ENCODE measurements around the gene MUC5AC.
"Not testable (repeated sequence)": the region's sequence is repeated elsewhere in the genome, so short reads cannot be mapped to it uniquely, and the experiment has no call there.

MUC5AC gene

GRCh38 chr11:1234771-1235305 lies 77.1 kb downstream of the MUC5AC start:
- DNase-seq (ENCODE audit: low read depth in 2 of 2), result no peak

GRCh38 chr11:1235306-1235900 lies 77.7 kb downstream of the MUC5AC start:
- no peak for DNase-seq (ENCODE audit: low read depth in 2 of 2)

GRCh38 chr11:1235901-1236315 lies 78.2 kb downstream of the MUC5AC start:
- no peak for DNase-seq (ENCODE audit: low read depth in 2 of 2)

DNA sequence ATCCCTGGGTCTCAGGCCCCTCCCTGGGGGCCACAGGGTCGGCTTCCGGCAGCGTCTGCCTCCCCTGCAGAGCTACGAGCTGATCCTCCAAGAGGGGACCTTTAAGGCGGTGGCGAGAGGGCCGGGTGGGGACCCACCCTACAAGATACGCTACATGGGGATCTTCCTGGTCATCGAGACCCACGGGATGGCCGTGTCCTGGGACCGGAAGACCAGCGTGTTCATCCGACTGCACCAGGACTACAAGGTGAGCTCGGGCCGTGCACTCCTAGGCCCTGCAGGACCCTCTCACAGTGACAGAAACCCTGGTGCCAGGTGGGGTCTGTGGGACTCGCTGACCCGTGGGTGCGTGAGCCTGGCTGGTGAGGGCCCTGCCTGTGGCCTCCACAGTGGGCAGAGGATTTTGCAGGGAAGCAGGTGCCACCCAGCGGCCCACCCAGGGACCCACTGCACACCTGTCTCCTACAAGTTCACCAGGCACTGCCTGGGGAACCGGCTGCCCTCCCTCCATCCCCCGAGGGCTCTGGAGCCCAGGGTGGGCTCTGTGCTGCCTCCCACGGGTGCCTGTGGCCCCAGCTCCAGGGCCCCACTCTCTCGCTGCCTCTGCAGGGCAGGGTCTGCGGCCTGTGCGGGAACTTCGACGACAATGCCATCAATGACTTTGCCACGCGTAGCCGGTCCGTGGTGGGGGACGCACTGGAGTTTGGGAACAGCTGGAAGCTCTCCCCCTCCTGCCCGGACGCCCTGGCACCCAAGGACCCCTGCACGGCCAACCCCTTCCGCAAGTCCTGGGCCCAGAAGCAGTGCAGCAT lies 78.8 kb downstream of the MUC5AC start:
- no peak for DNase-seq (ENCODE audit: low read depth in 2 of 2)

- DNase-seq (ENCODE audit: low read depth in 2 of 2), result no peak
These were observed 79.4 kb downstream of the MUC5AC start for GRCh38 chr11:1237128-1237580.

- DNase-seq (ENCODE audit: low read depth in 2 of 2), result no peak
These were observed 80.1 kb downstream of the MUC5AC start for GRCh38 chr11:1237851-1238250.

- no peak for DNase-seq (ENCODE audit: low read depth in 2 of 2)
These were observed 81.2 kb downstream of the MUC5AC start for GRCh38 chr11:1238767-1239595.

- no peak for DNase-seq (ENCODE audit: low read depth in 2 of 2)
These were observed 81.9 kb downstream of the MUC5AC start for GRCh38 chr11:1239596-1240205.

GRCh38 chr11:1240771-1241170 lies 83.0 kb downstream of the MUC5AC start:
- no peak for DNase-seq (ENCODE audit: low read depth in 2 of 2)

GRCh38 chr11:1241706-1242105 lies 84.0 kb downstream of the MUC5AC start:
- DNase-seq (ENCODE audit: low read depth in 2 of 2), result no peak

DNA sequence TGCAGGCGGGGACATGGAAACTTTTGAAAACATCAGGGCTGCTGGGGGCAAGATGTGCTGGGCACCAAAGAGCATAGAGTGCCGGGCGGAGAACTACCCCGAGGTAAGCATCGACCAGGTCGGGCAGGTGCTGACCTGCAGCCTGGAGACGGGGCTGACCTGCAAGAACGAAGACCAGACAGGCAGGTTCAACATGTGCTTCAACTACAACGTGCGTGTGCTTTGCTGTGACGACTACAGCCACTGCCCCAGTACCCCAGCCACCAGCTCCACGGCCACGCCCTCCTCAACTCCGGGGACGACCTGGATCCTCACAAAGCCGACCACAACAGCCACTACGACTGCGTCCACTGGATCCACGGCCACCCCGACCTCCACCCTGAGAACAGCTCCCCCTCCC lies 84.5 kb downstream of the MUC5AC start:
- DNase-seq (ENCODE audit: low read depth in 2 of 2), result no peak

- DNase-seq (ENCODE audit: low read depth in 2 of 2), result not testable (repeated sequence)
These were observed 85.0 kb downstream of the MUC5AC start for GRCh38 chr11:1242751-1243150.

DNA sequence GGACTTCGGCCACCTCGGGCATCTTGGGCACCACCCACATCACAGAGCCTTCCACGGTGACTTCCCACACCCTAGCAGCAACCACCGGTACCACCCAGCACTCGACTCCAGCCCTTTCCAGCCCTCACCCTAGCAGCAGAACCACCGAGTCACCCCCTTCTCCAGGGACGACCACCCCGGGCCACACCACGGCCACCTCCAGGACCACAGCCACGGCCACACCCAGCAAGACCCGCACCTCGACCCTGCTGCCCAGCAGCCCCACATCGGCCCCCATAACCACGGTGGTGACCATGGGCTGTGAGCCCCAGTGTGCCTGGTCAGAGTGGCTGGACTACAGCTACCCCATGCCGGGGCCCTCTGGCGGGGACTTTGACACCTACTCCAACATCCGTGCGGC lies 85.8 kb downstream of the MUC5AC start:
- not testable (repeated sequence) for DNase-seq (ENCODE audit: low read depth in 2 of 2)

GRCh38 chr11:1244557-1244956 lies 86.8 kb downstream of the MUC5AC start:
- not testable (repeated sequence) for DNase-seq (ENCODE audit: low read depth in 2 of 2)

- DNase-seq (ENCODE audit: low read depth in 2 of 2), result not testable (repeated sequence)
These were observed 88.0 kb downstream of the MUC5AC start for GRCh38 chr11:1245717-1246116.

DNA sequence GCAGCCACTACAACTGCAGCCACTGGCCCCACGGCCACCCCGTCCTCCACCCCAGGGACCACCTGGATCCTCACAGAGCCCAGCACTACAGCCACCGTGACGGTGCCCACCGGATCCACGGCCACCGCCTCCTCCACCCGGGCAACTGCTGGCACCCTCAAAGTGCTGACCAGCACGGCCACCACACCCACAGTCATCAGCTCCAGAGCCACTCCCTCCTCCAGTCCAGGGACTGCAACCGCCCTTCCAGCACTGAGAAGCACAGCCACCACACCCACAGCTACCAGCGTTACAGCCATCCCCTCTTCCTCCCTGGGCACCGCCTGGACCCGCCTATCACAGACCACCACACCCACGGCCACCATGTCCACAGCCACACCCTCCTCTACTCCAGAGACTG lies 88.5 kb downstream of the MUC5AC start:
- DNase-seq (ENCODE audit: low read depth in 2 of 2), result not testable (repeated sequence)

DNA sequence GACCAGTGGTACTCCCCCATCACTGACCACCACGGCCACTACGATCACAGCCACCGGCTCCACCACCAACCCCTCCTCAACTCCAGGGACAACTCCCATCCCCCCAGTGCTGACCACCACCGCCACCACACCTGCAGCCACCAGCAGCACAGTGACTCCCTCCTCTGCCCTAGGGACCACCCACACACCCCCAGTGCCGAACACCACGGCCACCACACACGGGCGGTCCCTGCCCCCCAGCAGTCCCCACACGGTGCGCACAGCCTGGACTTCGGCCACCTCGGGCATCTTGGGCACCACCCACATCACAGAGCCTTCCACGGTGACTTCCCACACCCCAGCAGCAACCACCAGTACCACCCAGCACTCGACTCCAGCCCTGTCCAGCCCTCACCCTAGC lies 89.3 kb downstream of the MUC5AC start:
- DNase-seq (ENCODE audit: low read depth in 2 of 2), result not testable (repeated sequence)

GRCh38 chr11:1248951-1249350 lies 91.2 kb downstream of the MUC5AC start:
- DNase-seq (ENCODE audit: low read depth in 2 of 2), result not testable (repeated sequence)

- DNase-seq (ENCODE audit: low read depth in 2 of 2), result not testable (repeated sequence)
These were observed 92.7 kb downstream of the MUC5AC start for GRCh38 chr11:1250411-1250810.
